NCI-H2081 (cell line): ENCODE measurements around the gene RYR2.
A peak's percentile ranks its signal among the peaks of the same experiment; 100 is the strongest.

Source experiments
- DNase-seq, 2 experiments: peaks; one replicate each; lab custom pipeline; 2025; lab: John Stamatoyannopoulos, UW

The RYR2 gene

DNA sequence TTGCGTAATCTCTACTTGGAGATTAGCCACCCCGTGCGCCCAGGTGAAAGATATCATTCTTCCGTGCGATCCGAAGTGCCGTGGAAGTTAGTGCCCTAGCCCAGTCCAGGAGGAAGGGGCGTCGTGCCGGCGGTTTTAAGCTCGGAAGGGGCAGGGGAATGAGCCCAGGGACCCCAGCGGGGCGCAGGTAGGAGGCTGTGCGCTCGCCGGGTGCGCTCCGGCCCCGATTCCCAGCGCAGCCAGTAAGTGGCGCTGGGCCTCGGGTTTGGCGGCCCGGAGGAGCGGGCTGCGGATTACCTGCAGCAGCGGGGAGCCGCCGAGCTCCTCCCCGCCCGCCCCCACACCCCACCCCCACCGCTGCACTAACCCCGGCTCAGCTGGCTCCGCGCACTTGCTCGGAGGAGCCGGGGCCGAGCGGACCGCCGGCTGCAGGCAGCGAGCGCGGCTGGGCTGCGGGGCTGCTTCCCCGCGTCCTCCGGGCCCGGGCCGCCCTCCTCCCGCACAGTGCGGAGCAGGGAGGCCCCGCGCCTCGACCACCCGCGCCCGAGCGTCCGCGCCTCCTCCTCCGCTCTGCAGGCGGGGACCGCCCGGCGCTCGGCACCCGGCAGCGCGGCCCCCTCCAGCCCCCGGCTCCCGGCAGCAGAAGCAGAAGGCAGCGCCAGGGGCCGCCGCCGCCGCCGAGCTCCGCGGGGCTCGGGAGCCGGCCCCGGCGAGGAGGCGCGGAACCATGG lies at the start of gene RYR2:
Gene RYR2 (plus strand): TSS at position 390 of the 731 bp plus-strand sequence. CDS start 338 bp downstream, at position 728.
- peak; percentile 68 to 77 for DNase-seq

DNA sequence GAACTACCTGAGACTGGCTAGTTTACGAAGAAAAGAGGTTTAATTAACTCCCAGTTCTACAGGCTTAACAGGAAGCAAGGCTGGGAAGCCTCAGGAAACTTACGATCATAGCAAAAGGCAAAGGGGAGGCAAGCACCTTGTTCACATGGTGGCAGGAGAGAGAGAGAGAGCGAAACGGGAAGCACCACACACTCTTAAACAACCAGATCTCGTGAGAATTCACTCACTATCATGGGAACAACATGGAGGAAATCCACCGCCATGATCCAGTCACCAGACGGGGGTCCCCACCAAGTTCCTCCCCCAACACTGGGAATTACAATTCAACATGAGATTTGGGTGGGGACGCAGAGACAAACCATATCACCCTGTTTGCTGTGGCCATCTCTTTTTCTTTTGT lies 49.5 kb upstream of the RYR2 start:
- no peak for DNase-seq

GRCh38 chr1:236994450-236994849 lies 47.5 kb upstream of the RYR2 start:
- no peak for DNase-seq

GRCh38 chr1:236997361-236997760 lies 44.6 kb upstream of the RYR2 start:
- DNase-seq, result no peak

DNA sequence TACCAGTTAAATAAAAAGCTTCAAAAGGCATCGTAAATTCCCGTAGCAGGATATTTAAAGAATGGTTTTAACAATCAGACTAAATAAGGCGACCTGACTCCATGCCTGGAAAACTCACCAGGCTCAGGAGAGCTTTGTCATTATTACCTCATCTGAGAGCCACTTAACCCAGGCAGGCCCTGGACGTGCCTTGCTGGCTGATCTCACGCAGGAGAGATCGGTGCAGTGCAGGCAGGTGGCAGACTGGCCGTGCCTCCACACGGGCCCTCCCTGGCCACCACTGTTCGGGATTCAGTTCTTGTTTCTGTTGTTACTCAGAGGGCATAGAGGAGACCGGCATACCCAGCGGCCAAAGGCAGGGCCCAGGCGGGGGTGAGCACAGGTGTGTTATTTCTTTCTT lies 44.1 kb upstream of the RYR2 start:
- DNase-seq, result no peak

- no peak for DNase-seq
Measured at GRCh38 chr1:236998546-236998945, 43.4 kb upstream of the RYR2 start.

GRCh38 chr1:237000191-237000590 lies 41.8 kb upstream of the RYR2 start:
- DNase-seq, result no peak

DNA sequence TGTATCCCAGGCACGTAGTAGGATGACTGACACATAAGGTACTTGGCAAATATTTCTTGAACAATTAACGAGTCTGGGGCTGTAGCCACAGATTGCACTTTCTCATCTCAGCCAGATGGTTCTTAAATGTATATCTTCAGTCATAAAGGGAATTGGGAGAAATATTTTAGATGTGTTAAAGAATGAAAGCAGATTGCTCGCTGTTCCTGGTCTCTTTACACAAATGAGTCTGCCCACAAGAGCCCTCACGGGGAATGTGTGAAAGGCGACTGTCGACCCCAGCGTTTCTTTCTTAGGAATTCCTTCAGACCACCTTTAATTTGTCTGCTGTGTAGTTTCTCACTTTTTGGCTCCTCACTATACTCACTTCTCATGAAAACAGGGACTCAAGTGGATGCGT lies 38.5 kb upstream of the RYR2 start:
- no peak for DNase-seq

GRCh38 chr1:237004116-237004515 lies 37.9 kb upstream of the RYR2 start, which contains the start of gene MT1HL1:
MT1HL1 (minus strand) TSS chr1:237004441; CDS start chr1:237004372, 69 bp downstream.
- no peak for DNase-seq

- peak in 1 of 2 experiments; percentile 11 for DNase-seq
Measured at GRCh38 chr1:237005674-237006073, 36.3 kb upstream of the RYR2 start.

GRCh38 chr1:237007147-237007881 lies 34.7 kb upstream of the RYR2 start:
- no peak for DNase-seq

GRCh38 chr1:237009611-237010010 lies 32.4 kb upstream of the RYR2 start:
- no peak for DNase-seq

DNA sequence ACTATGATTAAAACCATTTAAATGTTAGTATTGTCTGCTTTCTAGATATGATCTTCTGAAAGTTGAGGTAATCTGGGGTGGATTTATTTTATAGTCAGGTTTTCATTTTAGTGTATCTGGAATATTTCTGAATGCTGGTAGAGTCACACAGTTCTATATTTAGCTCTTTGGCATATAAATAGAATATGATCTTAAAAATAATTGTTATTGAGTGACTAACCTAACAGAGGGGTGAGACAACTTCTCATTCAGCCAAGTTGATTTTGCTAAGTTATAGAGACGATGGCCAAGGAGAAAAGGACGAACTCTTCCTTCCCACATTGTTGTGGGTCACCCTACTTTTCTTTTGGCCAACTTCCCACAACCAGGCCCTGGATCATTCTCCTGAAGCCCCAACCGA lies 30.6 kb upstream of the RYR2 start:
- no peak for DNase-seq

GRCh38 chr1:237012361-237012760 lies 29.6 kb upstream of the RYR2 start:
- DNase-seq, result no peak

DNA sequence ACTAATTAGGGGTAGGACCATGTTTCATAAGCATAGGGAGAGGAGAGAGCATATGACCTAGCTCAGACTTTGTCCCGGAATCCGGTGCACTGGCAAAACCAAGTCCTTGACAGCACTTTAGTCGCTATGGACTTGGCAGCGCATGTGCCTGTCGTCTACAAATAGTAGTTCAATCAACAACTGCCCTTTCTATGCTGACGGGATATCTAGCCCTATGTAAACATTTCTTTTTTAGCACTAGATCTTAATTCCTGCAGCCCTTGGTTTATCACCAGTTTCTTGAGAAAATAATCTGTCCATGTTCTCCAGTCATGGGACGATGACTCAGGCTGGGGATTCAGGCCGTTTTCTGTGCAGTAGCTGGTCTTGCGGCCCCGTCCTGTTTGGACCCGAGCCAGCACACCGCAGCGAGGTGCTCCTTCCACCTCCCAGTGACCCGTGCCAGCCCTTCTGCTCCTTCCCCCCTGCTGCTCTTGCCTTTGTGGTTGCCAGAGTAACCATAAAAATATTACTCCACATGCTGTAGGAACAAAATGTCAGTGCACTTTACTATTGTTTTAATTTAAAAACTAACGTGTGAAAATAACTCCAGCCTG lies 29.1 kb upstream of the RYR2 start:
- peak; percentile 57 to 81 for DNase-seq

- DNase-seq, result no peak
Measured at GRCh38 chr1:237013608-237014007, 28.4 kb upstream of the RYR2 start.

DNA sequence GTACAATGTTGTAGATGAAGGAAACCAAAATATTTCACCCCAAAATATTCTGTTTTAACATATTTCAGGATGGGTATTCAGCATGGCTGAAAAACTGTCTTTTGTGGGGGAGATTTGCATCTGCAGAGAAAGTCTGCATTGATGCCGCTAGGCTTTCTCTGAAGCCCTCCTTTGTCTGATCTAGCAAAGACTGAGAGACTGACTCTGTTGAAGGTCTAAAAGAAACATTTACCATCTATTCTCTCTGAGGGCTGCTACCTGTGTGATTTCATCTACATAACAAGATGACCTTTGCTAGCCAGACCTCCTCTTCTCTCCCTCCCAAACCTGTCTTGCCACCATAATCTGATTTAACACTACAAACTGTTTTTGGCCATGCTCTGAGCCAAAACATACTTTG lies 25.4 kb upstream of the RYR2 start:
- no peak for DNase-seq

- no peak for DNase-seq
Measured at GRCh38 chr1:237018896-237019295, 23.1 kb upstream of the RYR2 start.

DNA sequence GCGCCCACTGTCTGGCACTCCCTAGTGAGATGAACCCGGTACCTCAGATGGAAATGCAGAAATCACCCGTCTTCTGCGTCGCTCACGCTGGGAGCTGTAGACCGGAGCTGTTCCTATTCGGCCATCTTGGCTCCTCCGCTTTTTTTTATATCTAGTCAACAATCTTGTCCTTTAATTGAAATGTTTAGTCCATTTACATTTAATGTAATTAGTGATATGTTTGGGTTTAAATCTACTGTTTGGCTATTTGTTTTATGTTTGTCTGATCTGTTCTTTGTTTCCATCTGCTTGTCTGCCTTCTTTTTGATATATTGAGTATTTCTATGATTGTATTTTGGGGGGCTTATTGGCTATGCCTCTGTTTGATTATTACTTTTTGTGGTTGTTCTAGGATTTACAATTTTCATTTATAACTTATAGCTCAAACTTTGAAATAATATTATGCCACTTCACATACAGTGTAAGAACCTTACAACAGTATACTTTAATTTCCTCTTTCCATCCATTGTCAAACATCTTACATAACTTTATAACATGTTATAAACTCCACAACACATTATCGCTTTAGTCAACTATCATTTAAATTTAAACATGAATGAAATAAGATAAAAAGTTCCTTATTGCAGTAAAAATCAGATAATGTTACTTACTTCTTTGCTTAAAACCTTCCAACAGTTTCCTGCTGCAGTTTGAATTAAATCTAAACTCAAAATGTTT lies 16.5 kb upstream of the RYR2 start:
- DNase-seq, result no peak

DNA sequence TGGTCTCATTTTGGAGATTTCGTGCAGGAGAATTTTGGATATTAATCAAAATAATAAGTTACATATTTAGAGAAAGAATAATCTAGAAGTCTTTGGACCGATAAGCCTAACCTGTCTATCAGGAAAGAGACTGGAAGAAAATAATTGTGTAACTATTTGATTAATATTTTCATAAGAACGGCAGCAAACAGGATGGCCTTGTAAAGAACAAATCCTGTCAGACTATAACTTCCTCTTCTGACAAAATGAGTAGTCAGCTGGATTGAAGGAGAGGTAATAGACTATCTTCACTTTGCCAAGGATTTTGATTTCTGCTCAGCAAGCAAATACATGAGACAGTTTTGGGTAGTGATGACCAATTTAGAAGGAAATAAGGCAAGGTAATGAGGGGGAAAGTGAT lies 12.7 kb upstream of the RYR2 start:
- DNase-seq, result no peak

GRCh38 chr1:237029850-237030535 lies 12.0 kb upstream of the RYR2 start:
- DNase-seq, result no peak

DNA sequence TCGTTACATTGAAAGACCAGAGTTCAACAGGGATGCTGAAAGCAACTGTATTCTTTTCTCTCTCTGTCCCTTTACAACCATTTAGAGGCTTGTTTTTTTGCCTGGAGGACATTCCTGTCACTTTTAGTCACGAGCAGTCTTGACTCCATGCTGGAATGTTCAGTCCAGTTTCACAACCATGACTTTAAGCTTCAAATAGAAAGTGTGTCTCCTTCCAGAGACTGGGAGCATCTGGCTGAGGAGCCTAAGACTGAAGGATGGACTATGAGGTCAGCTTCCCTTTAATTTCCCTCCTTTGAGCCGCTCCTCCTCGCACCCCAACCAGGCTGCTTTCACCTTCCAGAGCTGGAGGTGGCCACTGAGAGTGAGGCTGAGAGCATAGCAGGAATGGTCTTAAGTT lies 10.5 kb upstream of the RYR2 start:
- DNase-seq, result no peak
